Neural cell (in vitro differentiated cells): ENCODE data around the gene SNX20. TPM values are rescaled to one million over a fixed set of nuclear protein-coding genes. Genes with fewer than 3 reads are reported as not detected.

ENCODE experiments used
- H2AFZ ChIP-seq: fragments of 200-600, 300-800 bp; sonication (generic), shearing (Covaris generic); 2 replicates; pipeline ENCODE4 v1.6.0; 2014; ENCODE audit warnings: low read depth, mild to moderate bottlenecking, antibody characterized with exemption, low read length, moderate library complexity
- H3F3A ChIP-seq: fragments of 200-600 bp; shearing (Covaris generic); 2 replicates; pipeline ENCODE4 v1.6.1; 2016; ENCODE audit warnings: mild to moderate bottlenecking, moderate library complexity, mixed read lengths, antibody characterized with exemption, low read length; ENCODE audit not compliant: insufficient read depth, poor library complexity, severe bottlenecking
- H3K27ac ChIP-seq: fragments of 200-600, 300-800 bp; sonication (generic), shearing (Covaris generic); 2 replicates; pipeline ENCODE4 v1.5.1; 2014; ENCODE audit warnings: mild to moderate bottlenecking, low read length, moderate library complexity
- H3K27me3 ChIP-seq: fragments of 300-800, 200-600 bp; sonication (generic), shearing (Covaris generic); 2 replicates; pipeline ENCODE4 v1.6.0; 2014; ENCODE audit warnings: mild to moderate bottlenecking, low read depth, low read length, moderate library complexity; ENCODE audit not compliant: insufficient read depth
- H3K36me3 ChIP-seq: fragments of 300-800, 200-600 bp; sonication (generic), shearing (Covaris generic); 2 replicates; pipeline ENCODE4 v1.5.1; 2014; ENCODE audit warnings: mild to moderate bottlenecking, antibody characterized with exemption, low read length, moderate library complexity; ENCODE audit not compliant: insufficient read depth
- H3K4me2 ChIP-seq: fragments of 300-800, 200-600 bp; sonication (generic), shearing (Covaris generic); 2 replicates; pipeline ENCODE4 v1.6.0; 2014; ENCODE audit warnings: mild to moderate bottlenecking, low read length
- H3K4me3 ChIP-seq: fragments of 300-800, 200-600 bp; sonication (generic), shearing (Covaris generic); 2 replicates; pipeline ENCODE4 v1.5.1; 2014; ENCODE audit warnings: mild to moderate bottlenecking, low read length, moderate library complexity
- H3K79me2 ChIP-seq: fragments of 200-600 bp; shearing (Covaris generic); replicated peaks from 2 replicates; pipeline ENCODE4 v1.6.0; 2014; ENCODE audit warnings: mild to moderate bottlenecking, low read length, moderate library complexity; ENCODE audit not compliant: insufficient read depth
- H3K9ac ChIP-seq: fragments of 300-800, 200-600 bp; sonication (generic), shearing (Covaris generic); 2 replicates; pipeline ENCODE4 v1.6.1; 2016; ENCODE audit warnings: mild to moderate bottlenecking, low read length, mixed read lengths
- H3K9me2 ChIP-seq: fragments of 200-600 bp; shearing (Covaris generic); 2 replicates; pipeline ENCODE4 v1.6.1; 2016; ENCODE audit warnings: mild to moderate bottlenecking, low read length, mixed read lengths; ENCODE audit not compliant: insufficient read depth
- H3K9me3 ChIP-seq: fragments of 200-600, 300-800 bp; sonication (generic), shearing (Covaris generic); 2 replicates; pipeline ENCODE4 v1.6.1; 2016; ENCODE audit warnings: mild to moderate bottlenecking, mixed run types, low read length, moderate library complexity, mixed read lengths
- H4K20me1 ChIP-seq: fragments of 200-600 bp; shearing (Covaris generic); 2 replicates; pipeline ENCODE4 v1.6.1; 2016; ENCODE audit warnings: mild to moderate bottlenecking, mixed run types; ENCODE audit not compliant: insufficient read depth
- EP300 ChIP-seq: fragments of 450-650 bp; conservative IDR thresholded peaks from 2 replicates; pipeline ENCODE4 v1.6.1; 2014; ENCODE audit warnings: antibody characterized with exemption, mild to moderate bottlenecking, moderate library complexity; ENCODE audit not compliant: poor library complexity, severe bottlenecking
- EZH2 ChIP-seq: fragments of 200-600, 300-800 bp; shearing (Covaris generic), sonication (generic); IDR thresholded peaks from 2 replicates; pipeline ENCODE4 v1.6.1; 2014; ENCODE audit warnings: antibody characterized with exemption, low read length, borderline replicate concordance, mild to moderate bottlenecking; ENCODE audit not compliant: insufficient read depth, poor library complexity, severe bottlenecking
- MXI1 ChIP-seq: fragments of 450-650 bp; conservative IDR thresholded peaks from 2 replicates; pipeline ENCODE4 v1.6.1; 2014; ENCODE audit warnings: antibody characterized with exemption, mild to moderate bottlenecking; ENCODE audit not compliant: poor library complexity, severe bottlenecking
- POLR2AphosphoS5 ChIP-seq: IDR thresholded peaks from 2 replicates; pipeline ENCODE4 v1.6.1; 2012
- RAD21 ChIP-seq: fragments of 450-650 bp; conservative IDR thresholded peaks from 2 replicates; pipeline ENCODE4 v1.6.1; 2014; ENCODE audit warnings: antibody characterized with exemption, mild to moderate bottlenecking, moderate library complexity
- SMC3 ChIP-seq: fragments of 450-650 bp; conservative IDR thresholded peaks from 2 replicates; pipeline ENCODE4 v1.6.1; 2014; ENCODE audit warnings: antibody characterized with exemption, mild to moderate bottlenecking, moderate library complexity; ENCODE audit not compliant: poor library complexity
- TAF1 ChIP-seq: IDR thresholded peaks from 2 replicates; pipeline ENCODE4 v1.6.1; 2012; ENCODE audit warnings: low read depth
- polyA plus RNA-seq: library from polyadenylated mRNA; depleted of rRNA; stranded (reverse); fragments of >200 nt; gene quantifications from 2 replicates; pipeline ENCODE4 v1.2.3, GENCODE V29; 2014
- TF ChIP-seq, protein P1 (sequence below): fragments of 450-650 bp; IDR thresholded peaks from 2 replicates; pipeline ENCODE4 v1.5.1; 2014; ENCODE audit warnings: antibody characterized with exemption, mild to moderate bottlenecking, moderate library complexity; ENCODE audit not compliant: poor library complexity, severe bottlenecking
- TF ChIP-seq, protein P2 (sequence below): IDR thresholded peaks from 2 replicates; pipeline ENCODE4 v1.6.1; 2012; ENCODE audit warnings: borderline replicate concordance

The SNX20 gene
- polyA plus RNA-seq, 1 donor from 2014 or later = not detected

DNA sequence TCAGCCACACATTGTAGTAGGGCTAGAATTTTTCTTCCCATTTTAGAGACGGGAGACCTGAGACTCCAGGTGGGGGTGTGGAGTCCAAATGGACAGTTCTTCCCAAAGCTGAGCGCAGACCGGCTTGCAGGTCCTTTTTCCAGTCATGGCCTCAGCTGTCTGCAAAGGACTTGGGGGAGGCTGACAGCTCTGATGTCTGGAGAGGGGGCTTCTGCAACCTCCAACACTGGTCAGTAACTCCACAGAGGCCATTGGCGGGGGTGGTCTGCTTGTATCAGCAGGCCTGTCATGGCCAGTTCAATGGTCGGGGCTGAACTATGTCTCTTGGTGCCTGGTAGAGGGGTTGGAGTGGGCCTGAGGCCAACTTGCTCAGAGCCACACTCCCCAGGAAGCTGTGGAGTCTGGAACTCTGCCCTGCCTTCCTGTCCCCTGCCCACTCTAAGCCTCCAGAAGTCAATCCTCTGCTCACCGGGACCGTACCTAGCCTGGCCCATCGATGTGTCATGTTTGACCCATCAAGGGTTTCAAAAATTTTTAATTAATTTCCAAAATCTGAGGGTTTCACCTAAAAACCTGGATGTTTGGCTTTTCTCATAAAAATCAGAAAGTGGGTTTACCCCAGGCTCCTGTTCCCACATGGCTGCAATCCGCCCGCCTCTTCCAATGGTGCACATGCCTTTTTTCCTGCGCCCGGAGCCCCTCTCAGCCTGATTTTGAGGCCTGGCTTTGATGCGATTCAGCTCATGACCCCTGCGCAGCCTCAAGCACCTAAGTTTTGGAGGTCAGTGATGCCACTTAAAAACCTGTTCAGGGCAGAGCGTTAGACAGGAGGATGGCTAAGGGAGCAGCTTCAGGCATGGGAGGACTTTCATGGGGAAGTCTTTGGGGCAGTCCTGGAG, 39.9 kb downstream of the SNX20 start:
- H3F3A ChIP-seq = no peaks in the 10 kb centered on the region
- no peaks in the 10 kb centered on the region for H3K9me3 ChIP-seq
- H3K79me2 ChIP-seq = no peaks in the 10 kb centered on the region
- H2AFZ ChIP-seq = no peak overlapping the region
- no peaks in the 10 kb centered on the region for H3K36me3 ChIP-seq
- H3K9me2 ChIP-seq = no peaks in the 10 kb centered on the region
- H4K20me1 ChIP-seq = no peaks in the 10 kb centered on the region
- H3K27me3 ChIP-seq = no peaks in the 10 kb centered on the region
- no peak overlapping the region for H3K4me3 ChIP-seq
- no peak overlapping the region for H3K27ac ChIP-seq
- no peak for TF ChIP-seq TAF1
- H3K4me2 ChIP-seq = no peak overlapping the region
- no peak overlapping the region for H3K9ac ChIP-seq

DNA sequence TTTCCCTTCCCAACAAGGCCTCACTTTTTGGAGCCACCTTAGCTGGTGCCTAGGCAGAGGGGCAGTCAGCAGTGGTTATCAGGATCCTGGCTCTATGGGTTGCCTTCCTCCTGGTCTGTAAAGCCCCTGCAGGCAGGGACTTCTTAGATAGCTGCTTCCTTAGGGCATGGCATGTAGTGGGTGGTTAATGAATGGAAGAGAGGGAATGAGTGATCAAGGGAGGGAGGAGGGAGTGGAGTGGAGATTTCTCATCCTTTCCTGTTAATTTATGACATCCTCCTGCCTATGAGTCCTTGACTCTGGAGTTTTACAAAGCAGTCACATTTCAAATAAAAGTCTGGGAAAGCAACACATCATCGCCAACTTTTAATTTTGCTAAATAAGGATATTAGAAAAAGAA, 40.7 kb downstream of the SNX20 start:
- Histone ChIP-seq H3K36me3 (no peaks in the 10 kb centered on the region), H3K79me2 (no peaks in the 10 kb centered on the region), H3K9me3 (no peaks in the 10 kb centered on the region), H2AFZ (no peak overlapping the region), H3K4me2 (no peak overlapping the region), H3K4me3 (no peak overlapping the region), H3K27ac (no peak overlapping the region), H3K9me2 (no peaks in the 10 kb centered on the region), H4K20me1 (no peaks in the 10 kb centered on the region), H3K27me3 (no peaks in the 10 kb centered on the region), H3K9ac (no peak overlapping the region), H3F3A (no peaks in the 10 kb centered on the region)
- TF ChIP-seq TAF1 (no peak), EP300 (no peak), RAD21 (no peak), POLR2AphosphoS5 (no peak), SMC3 (no peak), EZH2 (no peak), MXI1 (no peak)
- TF ChIP-seq, protein P1, sequence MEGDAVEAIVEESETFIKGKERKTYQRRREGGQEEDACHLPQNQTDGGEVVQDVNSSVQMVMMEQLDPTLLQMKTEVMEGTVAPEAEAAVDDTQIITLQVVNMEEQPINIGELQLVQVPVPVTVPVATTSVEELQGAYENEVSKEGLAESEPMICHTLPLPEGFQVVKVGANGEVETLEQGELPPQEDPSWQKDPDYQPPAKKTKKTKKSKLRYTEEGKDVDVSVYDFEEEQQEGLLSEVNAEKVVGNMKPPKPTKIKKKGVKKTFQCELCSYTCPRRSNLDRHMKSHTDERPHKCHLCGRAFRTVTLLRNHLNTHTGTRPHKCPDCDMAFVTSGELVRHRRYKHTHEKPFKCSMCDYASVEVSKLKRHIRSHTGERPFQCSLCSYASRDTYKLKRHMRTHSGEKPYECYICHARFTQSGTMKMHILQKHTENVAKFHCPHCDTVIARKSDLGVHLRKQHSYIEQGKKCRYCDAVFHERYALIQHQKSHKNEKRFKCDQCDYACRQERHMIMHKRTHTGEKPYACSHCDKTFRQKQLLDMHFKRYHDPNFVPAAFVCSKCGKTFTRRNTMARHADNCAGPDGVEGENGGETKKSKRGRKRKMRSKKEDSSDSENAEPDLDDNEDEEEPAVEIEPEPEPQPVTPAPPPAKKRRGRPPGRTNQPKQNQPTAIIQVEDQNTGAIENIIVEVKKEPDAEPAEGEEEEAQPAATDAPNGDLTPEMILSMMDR = no peak
- TF ChIP-seq, protein P2, sequence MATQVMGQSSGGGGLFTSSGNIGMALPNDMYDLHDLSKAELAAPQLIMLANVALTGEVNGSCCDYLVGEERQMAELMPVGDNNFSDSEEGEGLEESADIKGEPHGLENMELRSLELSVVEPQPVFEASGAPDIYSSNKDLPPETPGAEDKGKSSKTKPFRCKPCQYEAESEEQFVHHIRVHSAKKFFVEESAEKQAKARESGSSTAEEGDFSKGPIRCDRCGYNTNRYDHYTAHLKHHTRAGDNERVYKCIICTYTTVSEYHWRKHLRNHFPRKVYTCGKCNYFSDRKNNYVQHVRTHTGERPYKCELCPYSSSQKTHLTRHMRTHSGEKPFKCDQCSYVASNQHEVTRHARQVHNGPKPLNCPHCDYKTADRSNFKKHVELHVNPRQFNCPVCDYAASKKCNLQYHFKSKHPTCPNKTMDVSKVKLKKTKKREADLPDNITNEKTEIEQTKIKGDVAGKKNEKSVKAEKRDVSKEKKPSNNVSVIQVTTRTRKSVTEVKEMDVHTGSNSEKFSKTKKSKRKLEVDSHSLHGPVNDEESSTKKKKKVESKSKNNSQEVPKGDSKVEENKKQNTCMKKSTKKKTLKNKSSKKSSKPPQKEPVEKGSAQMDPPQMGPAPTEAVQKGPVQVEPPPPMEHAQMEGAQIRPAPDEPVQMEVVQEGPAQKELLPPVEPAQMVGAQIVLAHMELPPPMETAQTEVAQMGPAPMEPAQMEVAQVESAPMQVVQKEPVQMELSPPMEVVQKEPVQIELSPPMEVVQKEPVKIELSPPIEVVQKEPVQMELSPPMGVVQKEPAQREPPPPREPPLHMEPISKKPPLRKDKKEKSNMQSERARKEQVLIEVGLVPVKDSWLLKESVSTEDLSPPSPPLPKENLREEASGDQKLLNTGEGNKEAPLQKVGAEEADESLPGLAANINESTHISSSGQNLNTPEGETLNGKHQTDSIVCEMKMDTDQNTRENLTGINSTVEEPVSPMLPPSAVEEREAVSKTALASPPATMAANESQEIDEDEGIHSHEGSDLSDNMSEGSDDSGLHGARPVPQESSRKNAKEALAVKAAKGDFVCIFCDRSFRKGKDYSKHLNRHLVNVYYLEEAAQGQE = no peak
